ENCODE results near the gene CACYBP. TPM values are rescaled to one million over a fixed set of nuclear protein-coding genes. Genes with fewer than 3 reads are reported as not detected.

Gene CACYBP
- total and polyA plus RNA-seq, 2 of the 8 experiments (the other 6 are each of a cell fraction or from before 2014, with no cell fraction given) = 28.3 to 247 TPM

DNA sequence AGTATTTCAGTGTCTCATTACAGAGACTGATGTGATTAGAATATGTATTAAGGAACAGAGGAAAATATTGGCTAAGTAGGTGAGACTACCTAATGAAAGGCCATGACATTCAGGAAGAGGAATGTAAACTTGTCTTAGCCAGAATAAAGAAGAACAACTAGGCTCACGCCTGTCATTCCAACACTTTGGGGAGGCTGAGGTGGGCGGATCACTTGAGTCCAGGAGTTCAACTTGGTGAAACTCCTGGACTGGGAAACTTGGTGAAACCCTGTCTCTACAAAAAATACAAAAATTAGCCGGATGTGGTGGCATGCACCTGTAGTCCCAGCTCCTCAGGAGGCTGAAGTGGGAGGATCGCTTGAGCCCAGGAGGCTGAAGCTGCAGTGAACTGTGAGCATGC lies 14.8 kb upstream of the CACYBP start:
- H3K9me3 ChIP-seq (ENCODE audit: insufficient read depth in 2 of 2, low read depth in 1 of 2, low read length in 1 of 2) = no peaks in the 10 kb centered on the region
- H3K9ac ChIP-seq (replicated peaks in 1 of 4; ENCODE audit: extremely low read depth in 1 of 4, low read depth in 3 of 4, low read length in 3 of 4) = no peak overlapping the region
- no peak overlapping the region for H3K4ac ChIP-seq (replicated peaks; ENCODE audit: insufficient read length, low read depth, low read length)
- no peak overlapping the region for H2BK5ac ChIP-seq (ENCODE audit: low read depth, low read length)
- no peaks in the 10 kb centered on the region for H3K27me3 ChIP-seq (replicated peaks in 1 of 4; ENCODE audit: control insufficient read depth in 3 of 4, extremely low read depth in 1 of 4, insufficient read depth in 3 of 4, low read length in 3 of 4)
- H4K8ac ChIP-seq (ENCODE audit: extremely low read depth, insufficient read depth, low read length) = no peak overlapping the region
- FAIRE-seq (no peak), DNase-seq (ENCODE audit: low read depth in 1 of 2, low spot score in 2 of 2) (no peak)
- ChIA-PET POLR2A (ENCODE audit: partially characterized antibody) (interaction anchor here (0.6 to 4.2 kb wide), 4 partner anchors 11 to 209 kb away, joined by 3 to 38 read pairs (median 6); partner anchors contain the start of gene CACYBP), CTCF (ENCODE audit: partially characterized antibody) (interaction anchor here (0.8 to 6.8 kb wide), 12 partner anchors 8 to 237 kb away, joined by 3 to 66 read pairs (median 5); no protein-coding TSS in a partner anchor)
- H3K4me3 ChIP-seq (ENCODE audit: extremely low read depth in 1 of 4, insufficient read depth in 2 of 4, low read depth in 3 of 4, low read length in 4 of 4) = no peak overlapping the region
- H4K20me1 ChIP-seq (replicated peaks in 1 of 2; ENCODE audit: control insufficient read depth in 1 of 2, insufficient read depth in 2 of 2, low read length in 2 of 2) = no peaks in the 10 kb centered on the region
- H2AFZ ChIP-seq (ENCODE audit: low read length) = no peak overlapping the region
- H3K56ac ChIP-seq (replicated peaks; ENCODE audit: insufficient read length, low read depth, low read length) = no peak overlapping the region
- H2BK12ac ChIP-seq (ENCODE audit: low read depth, low read length) = no peak overlapping the region
- no peak overlapping the region for H3K4me2 ChIP-seq (ENCODE audit: insufficient read depth in 1 of 2, low read depth in 2 of 2, low read length in 2 of 2)
- H3K27ac ChIP-seq (ENCODE audit: low read depth, low read length) = no peak overlapping the region
- H2AK5ac ChIP-seq (ENCODE audit: low read depth, low read length) = no peak overlapping the region
- H4K5ac ChIP-seq (ENCODE audit: insufficient read length, low read depth, low read length) = no peak overlapping the region
- H3K14ac ChIP-seq (ENCODE audit: insufficient read length) = no peak overlapping the region
- H3K4me1 ChIP-seq (replicated peaks in 1 of 4; ENCODE audit: control insufficient read depth in 3 of 4, insufficient read depth in 4 of 4, low read length in 3 of 4) = no peaks in the 10 kb centered on the region
- no peak overlapping the region for H4K91ac ChIP-seq (replicated peaks; ENCODE audit: insufficient read length, low read length)
- no peak overlapping the region for H2BK120ac ChIP-seq (replicated peaks; ENCODE audit: low read depth, low read length)
- H3K23ac ChIP-seq (ENCODE audit: insufficient read length) = no peak overlapping the region
- no peak overlapping the region for H2BK20ac ChIP-seq (ENCODE audit: low read length)
- peaks cover 20 to 89% (median 64%) of the 10 kb centered on the region in 4 experiments for H3K36me3 ChIP-seq (ENCODE audit: control insufficient read depth in 2 of 4, insufficient read depth in 4 of 4, low read length in 3 of 4)
- H2BK15ac ChIP-seq (ENCODE audit: low read length) = no peak overlapping the region
- H3K79me2 ChIP-seq (ENCODE audit: control insufficient read depth in 1 of 2, insufficient read depth in 2 of 2, low read length in 2 of 2) = no peaks in the 10 kb centered on the region
- H3K23me2 ChIP-seq (ENCODE audit: low read depth, low read length) = no peaks in the 10 kb centered on the region
- no peaks in the 10 kb centered on the region; the same call in 1 of the 2 replicates for H3K79me1 ChIP-seq (ENCODE audit: low read depth, low read length)
- WGBS, 2 experiments (ENCODE audit: extremely low coverage in 1 of 2, insufficient coverage in 1 of 2, insufficient read length in 1 of 2, insufficient replicate concordance in 2 of 2, low coverage in 1 of 2, low lambda C conversion rate in 2 of 2, missing lambda C conversion rate in 1 of 2) = 100% methylated on average over 4 of the region's 4 CpGs; no CpG with 5 or more reads in 1 of the 2 experiments
- H3K18ac ChIP-seq (ENCODE audit: extremely low read depth, low read length) = no peak overlapping the region
- TF ChIP-seq JUN (IDR thresholded peaks at IDR 0.05; ENCODE audit: low read depth, low read length) (no peak), EP300 (IDR thresholded peaks at IDR 0.05; ENCODE audit: borderline replicate concordance in 1 of 2, low read depth in 2 of 2, low read length in 2 of 2) (no peak), HDAC2 (IDR thresholded peaks at IDR 0.05; ENCODE audit: borderline replicate concordance in 1 of 2, low read depth in 2 of 2, low read length in 2 of 2) (no peak), SIN3A (conservative IDR thresholded peaks at IDR 0.05 in 1 of 2, IDR thresholded peaks at IDR 0.05 in 1 of 2; ENCODE audit: low read depth in 1 of 2, low read length in 2 of 2) (no peak), KDM4A (IDR thresholded peaks at IDR 0.05; ENCODE audit: low read depth, low read length, severe bottlenecking) (no peak), ASH2L (IDR thresholded peaks at IDR 0.05; ENCODE audit: low read length) (no peak), BRCA1 (IDR thresholded peaks at IDR 0.05; ENCODE audit: low read depth, low read length) (no peak), SIRT6 (IDR thresholded peaks at IDR 0.05; ENCODE audit: low read length) (no peak), TCF12 (IDR thresholded peaks at IDR 0.05; ENCODE audit: low read depth, low read length) (no peak)
- TF ChIP-seq, protein P1, sequence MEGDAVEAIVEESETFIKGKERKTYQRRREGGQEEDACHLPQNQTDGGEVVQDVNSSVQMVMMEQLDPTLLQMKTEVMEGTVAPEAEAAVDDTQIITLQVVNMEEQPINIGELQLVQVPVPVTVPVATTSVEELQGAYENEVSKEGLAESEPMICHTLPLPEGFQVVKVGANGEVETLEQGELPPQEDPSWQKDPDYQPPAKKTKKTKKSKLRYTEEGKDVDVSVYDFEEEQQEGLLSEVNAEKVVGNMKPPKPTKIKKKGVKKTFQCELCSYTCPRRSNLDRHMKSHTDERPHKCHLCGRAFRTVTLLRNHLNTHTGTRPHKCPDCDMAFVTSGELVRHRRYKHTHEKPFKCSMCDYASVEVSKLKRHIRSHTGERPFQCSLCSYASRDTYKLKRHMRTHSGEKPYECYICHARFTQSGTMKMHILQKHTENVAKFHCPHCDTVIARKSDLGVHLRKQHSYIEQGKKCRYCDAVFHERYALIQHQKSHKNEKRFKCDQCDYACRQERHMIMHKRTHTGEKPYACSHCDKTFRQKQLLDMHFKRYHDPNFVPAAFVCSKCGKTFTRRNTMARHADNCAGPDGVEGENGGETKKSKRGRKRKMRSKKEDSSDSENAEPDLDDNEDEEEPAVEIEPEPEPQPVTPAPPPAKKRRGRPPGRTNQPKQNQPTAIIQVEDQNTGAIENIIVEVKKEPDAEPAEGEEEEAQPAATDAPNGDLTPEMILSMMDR (IDR thresholded peaks at IDR 0.05; ENCODE audit: control extremely low read depth in 1 of 3, insufficient read depth in 1 of 3, low read depth in 1 of 3, low read length in 3 of 3) = no peak
- TF ChIP-seq, protein P2, sequence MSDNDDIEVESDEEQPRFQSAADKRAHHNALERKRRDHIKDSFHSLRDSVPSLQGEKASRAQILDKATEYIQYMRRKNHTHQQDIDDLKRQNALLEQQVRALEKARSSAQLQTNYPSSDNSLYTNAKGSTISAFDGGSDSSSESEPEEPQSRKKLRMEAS (IDR thresholded peaks at IDR 0.05) = no peak
